Hematopoietic multipotent progenitor cell treated with erythropoietin and hydrocortisone succinate and interleukin-3 and kit ligand, for 8 days (in vitro differentiated cells): ENCODE measurements around the gene ENPP1.
"Not testable (repeated sequence)": the region's sequence is repeated elsewhere in the genome, so short reads cannot be mapped to it uniquely, and the experiment has no call there.

Source experiments
- DNase-seq: peaks from one replicate; pipeline ENCODE4 v3.0.0-alpha.2; 2015

ENPP1 gene

DNA sequence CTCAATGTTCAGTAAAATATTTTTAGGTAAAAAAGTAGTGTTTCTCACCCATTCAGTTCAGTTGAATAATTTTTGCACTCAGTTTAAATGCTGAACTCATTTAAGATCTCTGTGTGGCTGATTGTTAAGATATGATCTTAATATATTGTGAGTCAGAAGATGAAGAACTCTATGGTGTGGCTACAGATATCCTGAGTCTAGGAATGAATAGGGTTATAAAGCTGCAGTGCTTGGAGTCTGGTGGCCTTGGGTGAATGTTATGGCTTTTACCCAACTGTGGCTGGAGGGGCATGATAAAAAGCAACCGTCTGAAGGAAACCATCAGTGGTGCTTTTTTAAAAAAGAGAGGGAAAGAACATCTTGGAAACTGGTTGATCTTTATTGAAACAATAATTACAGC, 77.4 kb downstream of the ENPP1 start:
- no peak for DNase-seq

DNA sequence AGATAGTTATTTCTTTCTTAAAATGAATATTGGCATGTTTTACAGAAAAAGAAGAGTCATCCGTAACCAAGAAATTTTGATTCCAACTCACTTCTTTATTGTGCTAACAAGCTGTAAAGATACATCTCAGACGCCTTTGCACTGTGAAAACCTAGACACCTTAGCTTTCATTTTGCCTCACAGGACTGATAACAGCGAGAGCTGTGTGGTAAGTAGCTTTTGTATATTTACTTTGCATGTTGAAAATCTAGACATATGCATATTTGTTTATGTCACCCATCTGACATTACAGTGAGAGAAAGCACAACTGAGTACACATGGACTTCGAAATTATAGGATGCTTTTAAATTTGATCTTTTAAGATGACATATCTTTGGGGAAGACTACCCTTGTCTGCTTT, 78.7 kb downstream of the ENPP1 start:
- DNase-seq, result no peak

DNA sequence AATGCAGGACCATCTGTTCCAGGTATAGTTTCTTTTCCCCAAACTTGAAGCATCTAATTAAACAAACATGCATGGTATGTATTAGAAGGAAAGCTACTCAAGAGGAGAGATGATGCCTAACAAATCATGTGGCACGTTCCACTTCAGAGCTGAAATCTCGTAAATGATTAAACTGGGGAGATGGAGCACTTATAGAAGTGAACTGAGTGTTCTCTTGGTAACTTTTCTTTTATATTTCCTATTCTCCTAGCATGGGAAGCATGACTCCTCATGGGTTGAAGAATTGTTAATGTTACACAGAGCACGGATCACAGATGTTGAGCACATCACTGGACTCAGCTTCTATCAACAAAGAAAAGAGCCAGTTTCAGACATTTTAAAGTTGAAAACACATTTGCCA, 82.3 kb downstream of the ENPP1 start:
- no peak for DNase-seq

DNA sequence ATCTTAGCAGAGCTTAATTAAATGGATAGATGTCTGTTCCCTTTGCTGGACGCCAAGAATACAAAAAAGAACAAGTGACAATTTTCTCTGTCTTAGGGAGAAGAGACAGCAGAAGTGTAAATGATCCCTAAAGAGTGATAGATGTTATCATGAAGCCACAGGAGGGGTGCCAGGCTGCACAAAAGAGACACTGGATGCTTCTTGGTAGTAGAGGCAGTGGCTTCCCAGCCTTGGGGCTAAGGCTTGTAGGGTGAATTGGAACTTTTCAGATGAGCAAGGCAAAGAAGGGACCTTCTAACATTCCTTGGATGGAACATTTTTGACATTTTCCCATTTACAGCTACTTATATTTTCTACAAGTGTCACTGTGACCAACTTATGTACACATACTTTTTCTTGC, 85.4 kb downstream of the ENPP1 start:
- no peak for DNase-seq

DNA sequence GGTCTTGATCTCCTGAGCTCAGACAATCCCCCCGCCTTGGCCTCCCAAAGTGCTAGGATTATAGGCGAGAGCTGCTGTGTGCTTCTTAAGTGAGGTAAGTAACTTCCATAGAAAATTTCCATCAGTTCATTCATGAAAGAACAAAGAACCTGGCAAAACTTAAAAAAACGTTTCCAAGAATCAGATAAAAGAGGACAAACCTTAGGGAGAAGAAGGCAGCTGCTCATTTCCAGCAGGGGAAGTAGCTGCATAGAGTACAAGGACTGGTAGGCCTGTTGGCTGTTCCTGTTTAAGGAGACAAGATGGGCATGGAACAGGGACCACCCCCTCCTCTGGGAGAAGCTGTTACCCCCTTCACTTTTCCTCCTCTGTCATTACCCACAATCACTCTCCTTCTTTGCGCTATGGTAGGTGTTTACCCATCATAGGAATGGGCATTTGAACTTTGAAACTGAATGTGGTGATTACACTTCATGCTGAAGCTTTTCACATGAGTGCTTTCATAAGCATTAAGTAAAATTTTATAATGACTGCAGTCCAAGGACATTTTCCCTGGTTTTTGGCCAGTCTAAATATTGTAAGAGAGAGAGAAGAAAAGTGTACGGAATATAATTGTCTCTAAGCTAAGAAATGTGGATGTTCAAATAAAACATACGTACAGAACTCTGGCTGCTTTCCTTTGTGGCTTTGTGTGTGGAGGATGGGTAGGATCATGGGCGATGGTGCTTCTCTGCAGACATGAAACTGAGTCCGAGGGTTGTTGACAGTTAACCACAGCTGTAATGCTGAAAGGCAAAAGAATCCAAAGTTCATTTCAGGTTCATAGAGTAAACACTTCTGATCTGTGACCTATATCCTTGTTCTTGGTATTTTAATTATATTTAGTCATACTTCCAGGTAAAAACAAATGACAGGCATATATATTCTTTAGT, 86.9 kb downstream of the ENPP1 start:
- DNase-seq, result no peak

DNA sequence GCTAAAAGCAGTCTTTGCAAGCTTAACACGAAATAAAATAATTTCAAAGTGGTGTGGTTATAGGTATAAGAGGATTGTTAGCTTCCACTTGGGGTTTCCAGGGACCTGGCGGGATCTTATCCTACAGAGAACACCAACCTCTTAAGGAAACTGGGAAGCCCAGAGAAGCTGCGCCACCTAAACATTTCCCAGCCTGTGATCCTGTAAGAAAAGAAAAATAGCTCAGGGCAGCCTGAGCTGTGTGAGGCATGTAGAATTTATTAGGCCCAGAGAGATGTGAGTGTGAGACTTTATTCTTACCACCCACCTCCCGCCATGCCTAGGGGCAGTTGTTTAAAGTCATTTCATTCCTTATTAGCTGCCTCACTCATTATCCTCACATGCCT, 89.2 kb downstream of the ENPP1 start:
- no peak for DNase-seq

DNA sequence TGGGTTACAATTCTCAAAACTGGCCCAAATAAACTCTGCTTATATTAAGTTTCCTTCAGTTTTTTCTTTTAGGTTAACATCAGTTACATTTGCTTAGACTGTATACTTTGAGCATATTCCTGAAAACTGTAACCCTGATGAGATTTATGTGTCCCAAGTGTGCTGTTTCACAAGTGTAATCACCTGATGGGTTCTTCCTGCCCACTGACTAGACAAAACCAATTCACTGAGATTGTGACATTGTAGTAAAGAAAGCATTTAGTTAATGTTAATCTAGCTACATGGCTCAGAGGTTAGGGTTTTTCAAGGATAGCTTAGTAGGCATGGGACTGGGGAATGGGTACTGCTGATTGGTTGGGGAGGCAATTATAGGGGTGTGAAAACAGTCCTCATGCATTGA, 89.8 kb downstream of the ENPP1 start:
- DNase-seq, result no peak

DNA sequence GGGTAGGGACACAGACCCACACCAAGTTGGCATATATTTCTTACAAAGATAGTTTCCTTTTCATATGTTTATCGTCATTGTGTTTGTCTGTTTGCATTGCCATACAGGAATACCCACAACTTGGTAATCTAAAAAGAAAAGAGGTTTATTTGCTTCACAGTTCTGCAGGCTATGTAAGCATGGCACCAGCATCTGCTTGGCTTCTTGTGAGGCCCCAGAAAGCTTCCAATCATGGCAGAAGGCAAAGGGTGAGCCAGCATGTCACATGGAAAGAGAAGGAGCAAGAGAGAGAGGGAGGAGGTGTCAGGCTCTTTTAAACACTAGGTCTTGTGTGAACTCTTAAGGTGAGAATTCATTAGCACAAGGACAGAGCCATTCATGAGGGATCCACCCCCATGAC, 90.9 kb downstream of the ENPP1 start:
- DNase-seq, result no peak

DNA sequence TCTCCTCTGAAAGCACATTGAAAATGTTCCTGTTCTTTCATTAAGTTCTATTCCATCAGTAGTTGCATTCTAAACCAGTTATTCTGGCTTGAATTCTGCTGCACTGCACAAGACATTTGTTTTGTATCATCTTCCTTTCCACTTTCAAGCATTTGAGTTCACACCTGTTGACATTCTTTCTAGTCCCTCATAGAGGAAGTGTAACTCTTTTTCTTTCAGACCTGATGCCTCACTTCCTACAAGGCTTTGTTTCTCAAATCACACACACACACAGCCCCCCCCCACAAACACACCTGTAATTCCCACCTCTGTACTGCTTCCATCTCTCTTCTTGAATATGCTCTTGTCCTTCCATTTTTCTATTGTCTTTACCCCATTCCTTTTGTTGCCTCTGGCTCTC, 92.4 kb downstream of the ENPP1 start:
- no peak for DNase-seq

DNA sequence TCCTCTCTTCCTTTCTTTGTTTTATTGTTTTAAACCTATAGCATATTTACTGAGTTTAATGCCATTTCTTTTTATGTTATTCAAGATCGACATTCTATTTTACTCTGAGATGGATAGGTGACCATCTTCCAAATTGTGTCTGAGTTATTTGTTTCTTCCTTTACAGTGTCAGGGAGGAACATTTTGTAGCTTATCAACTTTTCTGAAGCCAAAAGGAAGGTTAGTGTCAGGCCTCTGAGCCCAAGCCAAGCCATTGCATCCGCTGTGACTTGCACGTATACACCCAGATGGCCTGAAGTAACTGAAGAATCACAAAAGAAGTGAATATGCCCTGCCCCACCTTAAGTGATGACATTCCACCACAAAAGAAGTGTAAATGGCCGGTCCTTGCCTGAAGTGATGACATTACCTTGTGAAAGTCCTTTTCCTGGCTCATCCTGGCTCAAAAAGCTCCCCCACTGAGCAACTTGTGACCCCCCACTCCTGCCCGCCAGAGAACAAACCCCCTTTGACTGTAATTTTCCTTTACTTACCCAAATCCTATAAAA, 93.6 kb downstream of the ENPP1 start:
- DNase-seq, result not testable (repeated sequence)

DNA sequence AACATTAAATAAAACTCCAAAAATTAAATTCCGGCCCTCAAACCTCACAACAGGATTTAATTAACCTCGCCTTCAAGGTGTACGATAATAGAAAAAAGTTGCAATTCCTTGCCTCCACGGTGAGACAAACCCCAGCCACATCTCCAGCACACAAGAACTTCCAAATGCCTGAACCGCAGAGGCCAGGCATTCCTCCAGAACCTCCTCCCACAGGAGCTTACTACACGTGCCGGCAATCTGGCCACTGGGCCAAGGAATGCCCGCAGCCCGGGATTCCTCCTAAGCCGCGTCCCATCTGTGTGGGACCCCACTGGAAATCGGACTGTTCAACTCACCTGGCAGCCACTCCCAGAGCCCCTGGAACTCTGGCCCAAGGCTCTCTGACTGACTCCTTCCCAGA, 95.9 kb downstream of the ENPP1 start:
- DNase-seq, result not testable (repeated sequence)

DNA sequence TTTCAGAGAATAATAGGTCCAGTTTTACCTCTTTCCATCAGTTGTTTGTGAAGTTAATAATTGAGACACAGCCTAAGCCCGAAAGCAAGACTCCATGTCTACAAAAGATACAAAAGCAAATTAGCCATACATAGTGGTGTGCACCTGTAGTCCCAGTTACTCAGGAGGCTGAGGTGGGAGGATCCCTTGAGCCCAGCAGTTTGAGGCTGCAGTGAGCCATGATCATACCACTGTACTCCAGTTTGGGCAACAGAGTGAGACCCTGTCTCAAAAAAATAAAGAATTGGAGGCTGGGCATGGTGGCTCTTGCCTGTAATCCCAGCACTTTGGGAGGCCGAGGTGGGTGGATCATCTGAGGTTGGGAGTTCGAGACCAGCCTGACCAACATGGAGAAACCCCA, 101.0 kb downstream of the ENPP1 start:
- not testable (repeated sequence) for DNase-seq

DNA sequence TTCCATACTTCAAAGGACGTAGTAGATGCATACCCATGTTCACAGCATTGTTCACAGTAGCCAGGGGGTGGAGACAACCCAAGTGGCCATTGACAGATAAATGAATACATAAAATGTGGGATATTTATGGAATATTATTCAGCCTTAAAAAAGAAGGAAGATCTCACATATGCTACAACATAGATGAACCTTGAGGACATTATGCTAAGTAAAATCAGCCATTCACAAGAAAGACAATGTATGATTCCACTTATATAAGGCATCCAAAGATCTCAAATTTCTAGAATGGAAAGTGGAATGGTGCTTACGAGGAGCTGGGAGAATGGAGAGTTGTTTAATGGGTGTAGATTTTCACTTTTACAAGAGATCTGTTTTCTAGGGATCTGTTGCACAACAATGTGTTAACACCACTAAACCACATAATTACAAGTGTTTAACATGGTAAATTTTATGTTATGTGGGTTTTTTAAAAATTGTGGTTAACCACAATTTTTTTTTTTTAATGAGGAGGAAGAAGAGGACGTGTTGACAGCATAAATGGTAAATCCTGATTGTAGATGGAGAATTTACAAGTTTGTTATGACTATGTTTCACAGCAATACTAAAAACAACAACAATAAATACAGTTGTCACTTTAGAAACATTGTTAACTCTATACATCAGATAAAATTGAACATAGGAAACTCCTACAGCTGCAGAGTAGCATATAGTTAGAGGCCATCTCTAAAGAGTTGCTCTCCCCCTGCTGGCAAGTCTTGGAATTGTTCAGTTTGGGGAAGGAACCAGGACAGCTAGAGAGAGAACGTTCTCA, 101.8 kb downstream of the ENPP1 start:
- DNase-seq, result peak; percentile 78

DNA sequence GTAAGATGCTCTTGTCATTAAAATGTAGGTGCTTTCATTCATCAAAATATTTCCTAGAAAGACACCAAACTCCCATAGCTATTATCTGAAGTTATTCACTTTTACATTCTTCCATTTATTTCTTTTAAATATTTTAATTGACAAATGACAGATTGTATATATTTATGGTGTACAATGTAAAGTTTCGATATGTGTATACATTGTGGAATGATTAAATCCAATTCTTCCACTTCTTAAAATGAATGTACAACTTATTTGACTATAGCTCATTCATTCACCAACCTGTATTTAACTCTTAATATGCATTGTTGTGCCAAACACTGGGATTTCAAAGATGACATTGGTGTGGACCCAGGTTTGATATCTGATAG, 102.4 kb downstream of the ENPP1 start:
- no peak for DNase-seq

DNA sequence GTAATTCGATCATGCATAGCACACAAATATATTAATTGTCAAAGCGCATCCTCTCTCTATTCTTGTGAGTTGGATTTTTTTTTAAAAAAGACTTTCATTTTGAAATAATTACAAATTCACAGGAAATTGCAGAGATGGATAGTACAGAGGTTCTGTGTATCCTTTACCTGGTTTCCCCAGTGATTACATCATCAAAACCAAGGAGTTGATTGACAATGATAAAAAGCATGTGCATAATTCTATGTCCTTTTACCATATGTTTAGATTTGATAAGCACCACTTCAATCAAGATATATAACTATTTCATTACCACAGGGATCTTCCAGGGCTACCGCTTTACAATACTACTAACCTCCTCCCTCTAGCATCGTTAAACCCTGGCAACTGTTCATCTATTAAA, 103.1 kb downstream of the ENPP1 start:
- DNase-seq, result no peak

DNA sequence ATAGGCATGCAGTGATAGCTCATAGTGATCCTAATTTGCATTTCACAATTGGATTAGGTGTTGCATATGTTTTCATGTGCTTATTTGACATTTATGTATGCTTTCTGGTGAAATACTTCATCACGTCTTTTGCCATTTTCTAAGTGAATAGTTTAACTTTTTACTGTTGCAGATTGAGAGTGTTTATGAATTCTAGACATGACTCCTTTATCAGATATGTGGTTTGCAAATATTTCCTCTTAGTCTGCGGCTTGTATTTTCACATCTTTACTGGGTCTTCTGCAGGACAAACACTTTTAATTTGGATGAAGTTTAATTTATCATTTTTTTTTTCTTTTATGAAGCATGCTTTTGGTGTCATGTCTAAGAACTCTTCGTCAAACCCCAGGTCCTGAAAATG, 104.1 kb downstream of the ENPP1 start:
- no peak for DNase-seq

DNA sequence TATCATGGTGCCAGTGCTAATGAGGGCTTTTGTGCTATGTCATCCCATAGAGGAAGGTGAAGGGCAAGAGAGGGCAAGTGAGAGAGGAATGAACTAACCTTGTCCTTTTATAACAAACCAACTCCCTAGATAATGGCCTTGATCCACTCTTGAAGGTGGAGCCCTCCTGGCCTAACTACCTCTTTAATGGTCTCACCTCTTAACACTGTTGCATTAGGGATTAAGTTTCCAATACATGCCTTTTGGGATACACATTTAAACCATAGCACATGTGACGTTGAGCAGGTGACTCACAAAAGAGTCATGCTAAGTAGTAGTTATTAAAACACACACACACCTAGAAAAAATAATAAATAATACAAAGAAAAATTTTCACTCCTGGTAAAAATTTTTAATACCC, 106.4 kb downstream of the ENPP1 start:
- no peak for DNase-seq

DNA sequence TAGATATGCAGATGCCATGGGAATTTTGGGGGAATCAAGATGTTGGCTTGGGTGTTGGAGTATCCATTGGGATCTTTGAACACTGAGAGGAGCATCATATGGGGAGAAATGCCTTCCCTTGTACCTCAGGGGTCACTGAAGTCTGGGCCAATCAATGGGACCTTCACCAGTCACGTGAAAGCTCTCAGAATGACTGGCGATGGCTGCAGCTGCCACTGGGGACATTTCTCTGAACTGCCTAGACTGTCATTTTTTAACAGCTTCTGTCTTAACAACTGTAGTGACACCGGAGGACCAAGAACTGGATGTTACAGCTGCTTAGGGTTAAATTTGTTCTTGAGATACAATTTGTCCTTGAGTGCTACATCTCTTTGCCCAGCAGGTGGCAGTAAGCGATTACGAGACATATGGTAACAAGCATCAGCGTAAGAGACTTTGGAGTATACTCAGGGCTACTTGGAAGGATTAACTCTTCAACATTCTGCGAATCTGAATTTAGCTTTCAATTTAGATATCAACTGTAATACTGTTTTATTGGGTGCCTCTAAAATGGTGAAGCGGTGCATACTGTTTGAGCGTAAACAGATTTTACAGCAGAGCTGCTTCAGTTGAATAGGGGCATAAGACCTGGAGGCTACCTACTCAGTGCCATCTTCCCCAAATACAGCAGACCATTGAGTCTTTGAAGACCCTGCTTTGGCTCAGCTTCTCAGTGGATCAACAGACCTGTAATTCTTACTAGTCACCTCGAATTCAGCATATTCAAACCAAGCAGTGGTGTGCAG, 107.3 kb downstream of the ENPP1 start:
- DNase-seq, result peak; percentile 74

DNA sequence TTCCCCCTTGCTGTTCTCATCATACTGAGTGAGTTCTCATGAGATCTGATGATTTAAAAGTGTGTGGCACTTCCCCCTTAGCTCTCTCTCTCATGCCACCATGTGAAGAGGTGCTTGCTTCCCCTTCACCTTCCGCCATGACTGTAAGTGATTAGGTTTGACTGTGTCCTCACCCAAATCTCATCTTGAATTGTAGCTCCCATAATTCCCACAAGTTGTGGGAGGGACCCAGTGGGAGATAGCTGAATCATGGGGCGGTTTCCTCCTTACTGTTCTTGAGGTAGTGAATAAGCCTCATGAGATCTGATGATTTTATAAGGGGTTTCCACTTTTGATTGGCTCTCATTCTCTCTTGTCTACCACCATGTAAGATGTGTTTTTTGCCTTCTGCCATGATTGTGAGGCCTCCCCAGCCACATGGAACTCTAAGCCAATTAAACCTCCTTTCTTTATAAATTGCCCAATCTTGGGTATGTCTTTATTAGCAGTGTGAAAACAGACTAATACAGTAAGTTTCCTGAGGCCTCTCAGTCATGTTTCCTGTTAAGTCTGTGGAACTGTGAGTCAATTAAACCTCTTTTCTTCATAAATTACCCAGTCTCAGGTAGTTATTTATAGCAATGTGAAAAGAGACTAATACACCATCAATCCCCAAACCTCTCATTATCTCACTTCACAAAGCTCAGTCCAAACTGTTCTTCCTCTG, 108.4 kb downstream of the ENPP1 start:
- DNase-seq, result not testable (repeated sequence)

DNA sequence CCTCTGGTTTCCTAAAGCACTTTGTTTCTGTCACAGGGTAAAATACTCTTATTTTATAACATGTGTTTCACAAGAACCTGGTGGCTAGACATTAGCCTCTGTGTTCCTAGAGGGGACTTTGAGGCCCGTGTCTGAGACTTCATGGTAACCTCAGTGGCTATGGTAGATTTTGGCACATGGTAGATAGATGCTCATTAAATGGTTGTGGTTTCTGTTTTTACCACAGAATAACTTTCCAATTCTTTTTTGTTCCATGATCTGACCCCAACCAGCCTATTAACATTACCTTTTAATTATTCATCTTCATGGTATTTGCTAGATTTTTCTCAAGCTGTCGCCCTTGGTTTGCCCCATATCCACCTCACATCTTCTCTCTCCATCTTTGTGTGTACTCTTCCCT, 109.0 kb downstream of the ENPP1 start:
- no peak for DNase-seq

DNA sequence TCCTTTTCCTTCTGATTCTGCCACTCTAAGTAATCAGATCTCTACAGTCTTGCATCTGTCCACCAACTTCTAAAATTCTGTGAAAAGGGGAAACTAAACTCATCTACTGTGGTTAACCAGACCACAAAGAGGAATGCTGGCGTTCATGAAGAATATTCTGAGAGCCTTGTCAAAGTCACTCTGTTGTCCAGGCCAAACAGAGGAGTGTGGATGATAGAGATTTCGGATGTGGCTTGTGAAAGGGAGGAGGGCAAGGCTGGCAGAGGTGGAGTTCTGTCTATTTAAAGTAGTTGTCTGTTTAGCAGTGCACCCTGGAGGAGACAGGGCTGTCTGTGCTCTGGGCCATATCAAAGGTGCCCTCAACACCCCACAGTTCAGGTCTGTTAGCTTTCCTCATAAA, 109.5 kb downstream of the ENPP1 start:
- peak; percentile 67 for DNase-seq
